ENCODE measurements around the gene TRHDE. TPM values are rescaled to one million over a fixed set of nuclear protein-coding genes. Genes with fewer than 3 reads are reported as not detected.
"Not testable (repeated sequence)": the region's sequence is repeated elsewhere in the genome, so short reads cannot be mapped to it uniquely, and the experiment has no call there.

The TRHDE gene
- total RNA-seq, 1 donor from 2014 or later: 34.9 TPM

- Histone ChIP-seq H3K4me3 (no peak overlapping the region), H3K9me3 (no peaks in the 10 kb centered on the region), H3K4me1 (no peaks in the 10 kb centered on the region), H3K36me3 (no peaks in the 10 kb centered on the region), H3K27me3 (no peaks in the 10 kb centered on the region), H3K27ac (no peak overlapping the region)
- DNase-seq (ENCODE audit: extremely low spot score in 2 of 2): no peak
- no peak for TF ChIP-seq POLR2AphosphoS5 (IDR thresholded peaks at IDR 0.05; ENCODE audit: insufficient read depth in 1 of 2, low read depth in 1 of 2)
- no peak for TF ChIP-seq CTCF (IDR thresholded peaks at IDR 0.05)
- TF ChIP-seq POLR2A (IDR thresholded peaks at IDR 0.05): no peak
- intact Hi-C loops (cut with DNase I): no loop called here
Measured at GRCh38 chr12:72510772-72511171, 238.6 kb downstream of the TRHDE start.

- Histone ChIP-seq H3K27me3 (no peaks in the 10 kb centered on the region), H3K27ac (no peak overlapping the region), H3K4me3 (no peak overlapping the region), H3K36me3 (no peaks in the 10 kb centered on the region), H3K9me3 (no peaks in the 10 kb centered on the region), H3K4me1 (no peaks in the 10 kb centered on the region)
- intact Hi-C loops (cut with DNase I): no loop called here
- no peak for DNase-seq (ENCODE audit: extremely low spot score in 2 of 2)
- no peak for TF ChIP-seq POLR2AphosphoS5 (IDR thresholded peaks at IDR 0.05; ENCODE audit: insufficient read depth in 1 of 2, low read depth in 1 of 2)
- no peak for TF ChIP-seq POLR2A (IDR thresholded peaks at IDR 0.05)
- TF ChIP-seq CTCF (IDR thresholded peaks at IDR 0.05): no peak
Measured at GRCh38 chr12:72511498-72511897, 239.3 kb downstream of the TRHDE start.

GRCh38 chr12:72511906-72512305 is 239.7 kb downstream of the TRHDE start:
- Histone ChIP-seq H3K27me3 (no peaks in the 10 kb centered on the region), H3K27ac (no peak overlapping the region), H3K36me3 (no peaks in the 10 kb centered on the region), H3K9me3 (no peaks in the 10 kb centered on the region), H3K4me3 (no peak overlapping the region), H3K4me1 (no peaks in the 10 kb centered on the region)
- TF ChIP-seq CTCF (IDR thresholded peaks at IDR 0.05) (no peak), POLR2AphosphoS5 (IDR thresholded peaks at IDR 0.05; ENCODE audit: insufficient read depth in 1 of 2, low read depth in 1 of 2) (no peak), POLR2A (IDR thresholded peaks at IDR 0.05) (no peak)
- no peak for DNase-seq (ENCODE audit: extremely low spot score in 2 of 2)
- intact Hi-C loops (cut with DNase I): no loop called here

- H3K36me3 ChIP-seq; H3K27me3 ChIP-seq; H3K4me1 ChIP-seq; H3K27ac ChIP-seq; intact Hi-C loops (cut with DNase I); DNase-seq (ENCODE audit: extremely low spot score in 2 of 2); H3K4me3 ChIP-seq; H3K9me3 ChIP-seq: not testable (repeated sequence)
Measured at GRCh38 chr12:72520044-72520678, 248.0 kb downstream of the TRHDE start.

- Histone ChIP-seq H3K9me3 (no peaks in the 10 kb centered on the region), H3K4me3 (no peak overlapping the region), H3K36me3 (no peaks in the 10 kb centered on the region), H3K27me3 (no peaks in the 10 kb centered on the region), H3K27ac (no peak overlapping the region), H3K4me1 (no peaks in the 10 kb centered on the region)
- no peak for DNase-seq (ENCODE audit: extremely low spot score in 2 of 2)
- intact Hi-C loops (cut with DNase I): no loop called here
- TF ChIP-seq CTCF (IDR thresholded peaks at IDR 0.05) (no peak), POLR2A (IDR thresholded peaks at IDR 0.05) (no peak), POLR2AphosphoS5 (IDR thresholded peaks at IDR 0.05; ENCODE audit: insufficient read depth in 1 of 2, low read depth in 1 of 2) (no peak)
Measured at GRCh38 chr12:72521326-72521725, 249.2 kb downstream of the TRHDE start.

All from vagina (tissue), 2 donors.